Stimulated activated CD4-positive, alpha-beta T cell treated with anti-CD3 and anti-CD28 coated beads, TNF-alpha, amount 100 ng/mL, for 1 hour (primary cell): Measurements from ENCODE around the gene LILRB4.
"Not testable (repeated sequence)": the region's sequence is repeated elsewhere in the genome, so short reads cannot be mapped to it uniquely, and the experiment has no call there.

Experiments
- DNase-seq, 3 donors: peaks; one replicate each; pipeline ENCODE4 v3.0.0-alpha.2; 2020; ENCODE audit warnings: low read depth in 3 of 3, low spot score in 1 of 3

Gene LILRB4

GRCh38 chr19:54691582-54692297, 29.0 kb downstream of the LILRB4 start:
- no peak for DNase-seq

DNA sequence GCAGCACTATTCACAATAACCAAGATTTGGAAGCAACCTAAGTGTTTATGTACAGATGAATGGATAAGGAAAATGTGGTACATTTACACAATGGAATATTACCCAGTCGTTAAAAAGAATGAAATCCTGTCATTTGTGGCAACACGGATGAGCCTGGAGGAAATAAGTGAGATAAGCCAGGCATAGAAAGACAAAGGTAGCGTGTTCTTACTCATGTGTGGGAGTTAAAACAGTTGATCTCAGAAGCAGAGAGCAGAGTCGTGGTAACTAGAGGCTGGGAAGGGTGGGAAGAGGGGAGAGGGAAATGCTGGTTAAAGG, 29.5 kb downstream of the LILRB4 start:
- DNase-seq: no peak

GRCh38 chr19:54694648-54695047, 31.9 kb downstream of the LILRB4 start:
- DNase-seq: no peak

DNA sequence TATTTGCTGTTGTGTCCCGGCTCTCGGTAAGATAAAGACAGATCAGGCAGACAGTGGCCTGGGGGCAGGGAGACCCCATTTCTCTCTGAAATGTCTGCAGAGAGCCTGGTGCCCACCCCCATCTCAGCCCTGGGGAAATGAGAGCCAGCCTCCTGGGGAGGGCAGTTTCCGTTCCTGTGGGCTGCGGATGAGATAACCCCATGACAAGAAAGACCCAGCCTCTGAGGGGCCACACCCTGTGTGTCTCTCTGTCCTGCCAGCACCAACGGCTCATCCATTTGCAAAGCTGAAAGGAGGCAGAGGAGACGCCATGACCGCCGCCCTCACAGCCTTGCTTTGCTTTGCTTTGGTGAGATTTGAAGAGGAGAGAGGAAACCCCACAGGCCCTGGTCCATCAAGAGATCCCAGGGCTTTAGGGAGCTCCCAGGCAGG, 33.3 kb downstream of the LILRB4 start:
- DNase-seq: no peak

DNA sequence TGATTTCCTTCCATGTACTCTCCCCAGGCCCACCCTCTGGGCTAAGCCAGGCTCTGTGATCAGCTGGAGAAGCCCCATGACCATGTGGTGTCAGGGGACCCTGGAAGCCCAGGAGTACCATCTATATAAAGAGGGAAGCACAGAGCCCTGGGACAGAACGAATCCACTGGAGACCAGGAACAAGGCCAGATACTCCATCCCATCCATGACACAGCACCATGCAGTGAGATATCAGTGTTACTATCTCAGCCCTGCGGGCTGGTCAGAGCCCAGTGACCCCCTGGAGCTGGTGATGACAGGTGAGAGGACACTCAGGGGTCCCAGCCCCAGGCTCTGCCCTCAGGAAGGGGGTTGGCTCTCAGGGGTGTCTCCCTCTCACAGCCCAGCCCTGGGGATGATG, 34.0 kb downstream of the LILRB4 start:
- DNase-seq: no peak

DNA sequence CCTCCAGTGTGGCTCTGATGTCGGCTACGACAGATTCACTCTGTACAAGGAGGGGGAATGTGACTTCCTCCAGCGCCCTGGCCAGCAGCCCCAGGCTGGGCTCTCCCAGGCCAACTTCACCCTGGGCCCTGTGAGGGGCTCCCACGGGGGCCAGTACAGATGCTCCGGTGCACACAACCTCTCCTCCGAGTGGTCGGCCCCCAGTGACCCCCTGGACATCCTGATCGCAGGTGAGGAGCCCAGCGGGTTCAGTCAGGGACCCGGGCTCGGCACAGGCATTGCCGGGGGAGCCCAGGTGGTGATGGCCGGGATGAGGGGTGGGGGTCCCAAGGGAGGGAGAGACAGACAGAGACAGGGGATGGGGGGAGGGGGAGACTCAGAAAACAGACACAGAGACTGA, 34.9 kb downstream of the LILRB4 start:
- DNase-seq: not testable (repeated sequence)

DNA sequence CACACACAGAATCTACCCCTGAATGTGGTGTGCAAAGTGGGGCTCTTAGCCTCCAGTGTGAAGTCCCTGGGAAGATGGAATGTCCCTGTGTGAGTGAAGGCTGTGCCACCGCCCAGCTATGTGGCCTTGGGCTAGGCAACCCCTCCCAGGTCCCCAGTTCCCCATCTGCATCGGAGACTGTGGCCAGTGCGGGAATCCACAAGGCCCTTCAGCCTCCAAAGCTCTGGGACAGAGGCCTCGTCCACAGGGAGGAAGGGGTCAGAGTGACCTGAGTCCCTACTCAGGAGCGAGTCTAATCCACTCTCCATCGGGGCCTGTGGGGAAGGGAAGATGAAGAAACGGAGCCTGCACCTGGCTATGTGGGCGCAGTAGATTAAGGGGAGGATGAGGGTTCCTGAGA, 42.1 kb downstream of the LILRB4 start:
- no peak for DNase-seq

- no peak for DNase-seq
Observed at GRCh38 chr19:54707962-54708361, 45.2 kb downstream of the LILRB4 start.

GRCh38 chr19:54708781-54709180, 46.0 kb downstream of the LILRB4 start:
- DNase-seq: no peak

DNA sequence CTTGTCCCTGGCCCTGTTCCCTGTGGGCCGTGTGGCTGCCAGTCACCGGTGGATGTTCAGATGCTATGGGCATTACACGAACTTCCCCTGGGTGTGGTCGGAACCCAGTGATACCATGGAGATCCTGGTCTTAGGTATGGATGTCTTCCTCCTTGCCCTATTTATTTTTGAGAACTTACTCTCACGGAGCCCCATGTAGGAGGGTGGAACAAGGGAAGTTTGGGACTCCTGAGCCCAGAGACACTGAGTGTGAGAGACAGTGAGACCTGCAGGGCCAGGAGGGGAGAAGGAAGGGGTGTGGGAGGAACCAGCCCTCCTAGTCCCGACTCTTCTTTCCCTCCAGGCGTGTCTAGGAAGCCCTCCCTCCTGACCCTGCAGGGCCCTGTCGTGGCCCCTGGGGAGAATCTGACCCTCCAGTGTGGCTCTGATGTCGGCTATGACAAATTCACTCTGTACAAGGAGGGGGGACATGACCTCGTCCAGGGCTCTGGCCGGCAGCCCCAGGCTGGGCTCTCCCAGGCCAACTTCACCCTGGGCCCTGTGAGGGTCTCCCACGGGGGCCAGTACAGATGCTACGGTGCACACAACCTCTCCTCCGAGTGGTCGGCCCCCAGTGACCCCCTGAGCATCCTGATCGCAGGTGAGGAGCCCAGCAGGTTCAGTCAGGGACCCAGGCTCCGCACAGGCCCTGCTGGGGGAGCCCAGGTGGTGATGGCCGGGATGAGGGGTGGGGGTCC, 46.6 kb downstream of the LILRB4 start:
- DNase-seq: no peak

DNA sequence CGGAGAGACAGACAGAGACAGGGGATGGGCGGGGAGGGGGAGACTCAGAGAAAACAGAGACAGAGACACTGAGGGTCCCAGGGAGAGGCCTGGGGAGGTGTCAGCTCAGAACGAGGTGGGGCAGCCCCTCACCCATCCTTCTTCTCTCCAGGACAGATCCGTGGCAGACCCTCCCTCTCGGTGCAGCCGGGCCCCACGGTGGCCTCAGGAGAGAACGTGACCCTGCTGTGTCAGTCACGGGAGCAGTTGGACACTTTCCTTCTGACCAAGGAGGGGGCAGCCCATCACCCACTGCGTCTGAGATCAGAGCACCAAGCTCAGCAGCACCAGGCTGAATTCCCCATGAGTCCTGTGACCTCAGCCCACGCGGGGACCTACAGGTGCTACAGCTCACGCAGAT, 47.2 kb downstream of the LILRB4 start:
- DNase-seq: not testable (repeated sequence)
